GM19455 (cell line): Measurements from ENCODE around the gene REV1.
"Not testable (repeated sequence)": the region's sequence is repeated elsewhere in the genome, so short reads cannot be mapped to it uniquely, and the experiment has no call there.

Experiments used
- ATAC-seq: cut with Tn5 transposase; IDR thresholded peaks from one replicate; pipeline ENCODE4 v1.9.1; 2021; ENCODE audit not compliant: unreplicated experiment

The REV1 gene

DNA sequence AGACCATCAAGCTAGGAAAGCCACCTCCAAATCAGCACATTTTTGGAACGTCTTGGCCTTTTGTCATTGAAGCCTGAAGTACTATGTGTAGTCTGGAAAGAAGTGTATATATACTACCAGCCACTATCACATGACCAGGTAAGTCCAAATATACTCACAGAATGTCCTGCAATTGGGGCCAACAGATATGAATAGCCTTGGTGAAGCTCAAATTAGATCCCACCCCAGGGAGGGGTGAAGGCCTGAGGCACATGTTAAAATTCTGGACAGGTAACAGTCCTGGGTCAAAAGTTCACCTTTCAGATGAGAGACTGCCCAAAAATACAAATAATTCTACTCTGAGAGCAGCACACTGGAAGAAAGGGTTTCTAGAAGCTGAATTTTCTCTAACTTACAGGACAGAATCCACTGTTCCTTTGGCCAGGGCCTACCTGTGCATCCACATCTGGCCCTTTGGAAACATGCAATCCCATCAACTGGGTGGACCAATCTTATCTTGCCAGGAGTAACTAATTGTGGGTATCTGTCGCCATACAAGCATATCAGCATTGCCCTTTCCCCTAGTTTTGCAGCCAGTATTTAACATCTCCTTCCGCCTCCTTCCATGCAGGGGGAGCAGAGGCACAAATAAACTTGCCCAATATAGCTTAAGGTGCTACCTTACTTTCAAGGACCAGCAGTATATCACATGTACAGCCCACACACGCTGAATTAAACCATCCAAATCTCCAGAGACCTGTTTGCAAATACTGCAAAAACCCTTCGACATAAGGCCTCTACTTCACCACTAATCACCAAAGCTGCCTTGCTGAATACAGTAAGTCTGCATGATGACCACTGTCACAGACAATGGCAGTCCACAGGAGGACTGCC, 84.8 kb downstream of the REV1 start:
- no peak for ATAC-seq

DNA sequence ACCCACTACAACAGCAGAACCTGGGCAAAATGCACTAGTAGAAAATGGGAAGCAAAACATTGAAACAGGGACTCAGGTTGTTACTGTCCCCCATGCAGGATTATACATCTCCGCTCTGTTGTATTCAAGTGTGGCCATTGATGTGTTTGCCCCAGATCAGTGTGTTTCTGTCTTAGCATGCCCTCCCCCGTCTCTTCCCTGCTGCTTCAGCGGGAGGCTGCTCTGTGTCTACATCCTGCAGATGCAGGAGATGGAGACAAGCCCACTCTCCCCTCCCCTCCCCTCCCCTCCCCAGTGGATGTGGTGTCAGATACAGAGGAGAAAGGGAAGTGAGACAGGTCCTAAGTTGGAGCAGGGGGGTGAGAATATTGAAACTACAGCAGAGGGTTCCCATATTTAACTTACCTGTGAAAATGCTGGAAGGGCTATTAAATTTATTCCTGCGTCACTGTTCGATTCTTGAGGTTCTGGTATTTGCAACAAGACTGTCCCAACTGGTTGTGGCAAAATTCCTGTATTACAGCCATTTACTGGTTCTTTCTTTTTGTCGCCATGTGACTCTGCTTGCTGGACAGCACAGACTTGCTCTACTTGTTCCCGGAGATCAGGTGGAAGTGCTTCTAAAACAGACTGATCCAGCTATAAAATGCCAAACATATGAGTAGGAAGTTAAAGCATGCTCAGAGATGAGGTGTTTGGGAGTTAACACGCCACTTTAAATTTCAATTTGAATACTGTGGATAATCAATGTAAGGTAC, 85.6 kb downstream of the REV1 start:
- no peak for ATAC-seq

DNA sequence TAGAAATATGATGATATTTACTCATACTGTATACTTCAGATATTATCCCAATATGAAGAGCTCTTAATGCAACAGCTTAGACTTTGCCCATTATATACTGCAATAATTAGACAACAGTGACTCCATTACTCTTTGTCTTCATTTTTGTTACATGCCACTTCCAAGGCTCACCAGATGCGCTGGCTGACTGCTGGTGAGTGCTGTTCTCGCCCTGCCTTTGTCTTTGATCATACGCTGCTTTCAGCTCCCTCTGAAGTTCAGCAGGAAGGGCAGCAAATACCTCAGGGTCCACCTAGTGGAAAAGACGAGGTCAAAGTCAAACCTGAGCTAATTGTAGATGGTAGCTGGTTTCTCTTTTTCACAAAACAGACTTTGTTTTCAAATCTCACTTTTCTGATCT, 86.3 kb downstream of the REV1 start:
- ATAC-seq: no peak

DNA sequence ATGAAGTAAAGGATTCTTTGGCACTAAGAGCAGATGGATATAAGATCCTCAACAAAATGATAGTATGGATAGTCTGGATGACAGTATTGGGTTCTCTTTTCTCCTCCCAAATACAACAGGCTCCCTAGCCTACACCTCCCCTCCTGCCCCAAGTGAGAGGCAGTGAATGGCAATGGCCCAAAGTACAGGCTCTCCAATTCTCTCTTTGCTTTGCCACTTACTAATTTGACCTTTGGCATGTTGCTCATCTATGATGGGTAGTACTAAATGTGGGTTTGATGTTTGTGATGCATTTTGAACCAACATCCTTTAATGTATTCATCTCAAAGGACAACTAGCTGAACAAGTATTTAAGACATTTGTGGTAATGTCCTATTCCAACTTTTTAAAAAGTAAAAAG, 86.7 kb downstream of the REV1 start:
- ATAC-seq: no peak

DNA sequence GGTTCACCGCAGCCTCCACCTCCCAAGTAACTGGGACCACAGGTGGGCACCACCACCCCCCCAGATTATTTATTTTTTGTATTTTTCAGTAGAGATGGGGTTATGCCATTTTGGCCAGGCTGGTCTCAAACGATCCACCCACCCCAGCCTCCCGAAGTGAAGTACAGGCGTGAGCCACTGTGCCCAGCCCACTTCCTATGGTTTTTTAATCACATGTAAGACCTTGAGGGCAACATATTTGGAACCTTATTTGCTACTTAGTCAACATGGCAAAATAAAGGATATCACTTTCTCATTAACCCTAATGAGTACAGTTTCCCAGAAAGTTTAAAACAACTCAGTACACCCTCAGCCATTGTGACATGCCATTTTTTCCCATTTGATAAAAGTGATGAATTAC, 88.0 kb downstream of the REV1 start:
- ATAC-seq: no peak

DNA sequence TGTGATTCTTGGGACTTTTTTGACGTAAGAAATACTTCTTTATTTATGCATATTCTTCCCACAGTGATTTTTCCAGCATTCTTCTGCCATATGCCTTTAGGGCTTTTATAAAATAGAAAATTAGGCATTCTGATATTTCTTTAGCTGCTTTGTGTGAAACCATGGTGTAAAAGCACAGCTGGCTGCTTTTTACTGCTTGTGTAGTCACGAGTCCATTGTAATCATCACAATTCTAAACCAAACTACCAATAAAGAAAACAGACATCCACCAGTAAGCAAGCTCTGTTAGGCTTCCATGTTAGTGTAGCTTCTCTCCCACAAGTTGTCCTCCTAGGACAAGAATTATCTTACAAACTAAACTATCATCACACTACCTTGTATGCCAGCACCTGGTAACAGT, 90.0 kb downstream of the REV1 start:
- no peak for ATAC-seq

DNA sequence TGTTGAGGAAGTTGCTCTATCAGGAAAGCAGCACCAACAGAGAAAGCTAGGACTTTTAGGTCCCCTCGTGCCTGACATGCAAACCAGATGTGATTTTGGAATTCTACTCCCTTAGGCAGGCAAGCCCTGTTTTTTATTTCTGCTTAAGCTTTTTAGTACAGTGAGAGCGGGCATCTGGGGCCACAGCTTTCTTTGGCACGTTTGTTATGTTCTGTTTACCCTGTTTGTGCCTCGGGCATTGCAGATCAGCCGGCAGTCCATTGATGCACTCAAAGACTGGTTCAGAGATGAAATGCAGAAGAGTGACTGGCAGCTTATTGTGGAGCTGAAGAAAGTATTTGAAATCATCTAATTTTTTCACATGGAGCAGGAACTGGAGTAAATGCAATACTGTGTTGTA, 90.8 kb downstream of the REV1 start:
- ATAC-seq: no peak

DNA sequence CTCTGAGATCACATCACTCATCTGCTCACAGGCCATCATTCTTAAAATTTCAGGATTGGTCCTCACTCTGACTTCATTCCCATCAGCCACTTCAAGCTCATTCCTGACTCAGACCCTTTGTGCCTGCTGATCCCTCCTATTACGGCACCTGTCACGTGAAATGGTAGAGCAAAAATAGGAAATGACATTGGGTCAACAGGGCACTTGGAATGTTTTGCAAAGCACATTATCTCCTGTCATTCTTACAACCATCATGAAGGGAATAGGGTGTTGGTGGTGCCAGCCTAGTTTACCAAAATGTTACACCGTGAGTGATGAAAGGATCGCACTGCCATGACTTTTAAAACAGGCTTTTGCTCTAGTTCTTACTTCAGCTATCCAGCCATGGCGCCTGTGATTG, 91.5 kb downstream of the REV1 start:
- no peak for ATAC-seq

DNA sequence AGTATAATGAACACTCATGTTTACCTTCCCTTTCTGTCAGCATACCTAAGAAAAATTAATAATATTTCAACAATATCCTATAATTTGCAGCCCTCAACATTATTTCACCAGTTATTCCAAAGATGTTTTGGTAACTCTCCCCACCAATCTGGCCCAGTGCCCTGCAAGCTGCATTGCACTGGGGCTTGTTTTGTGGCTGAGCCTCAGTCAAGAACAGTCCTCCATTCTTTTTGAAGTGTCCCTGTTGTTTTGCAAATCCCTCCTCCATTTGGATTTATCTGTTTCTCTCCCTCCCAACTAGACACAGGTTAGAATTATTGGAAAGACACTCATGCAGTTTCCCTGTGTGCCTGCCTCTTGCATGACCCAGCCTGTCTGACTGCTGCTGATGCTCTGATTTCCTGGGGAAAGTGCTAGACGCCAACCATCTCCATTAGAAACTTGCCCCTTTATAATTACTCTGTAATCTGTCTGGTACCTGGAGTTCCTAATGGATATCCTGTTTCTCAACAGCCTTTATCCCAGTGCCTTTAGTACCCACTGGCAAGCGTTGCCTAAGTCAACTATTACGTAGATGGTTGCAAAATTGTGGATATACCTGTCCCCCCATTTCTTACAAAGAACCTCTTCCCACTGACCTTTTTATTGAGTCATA, 92.4 kb downstream of the REV1 start:
- no peak for ATAC-seq

DNA sequence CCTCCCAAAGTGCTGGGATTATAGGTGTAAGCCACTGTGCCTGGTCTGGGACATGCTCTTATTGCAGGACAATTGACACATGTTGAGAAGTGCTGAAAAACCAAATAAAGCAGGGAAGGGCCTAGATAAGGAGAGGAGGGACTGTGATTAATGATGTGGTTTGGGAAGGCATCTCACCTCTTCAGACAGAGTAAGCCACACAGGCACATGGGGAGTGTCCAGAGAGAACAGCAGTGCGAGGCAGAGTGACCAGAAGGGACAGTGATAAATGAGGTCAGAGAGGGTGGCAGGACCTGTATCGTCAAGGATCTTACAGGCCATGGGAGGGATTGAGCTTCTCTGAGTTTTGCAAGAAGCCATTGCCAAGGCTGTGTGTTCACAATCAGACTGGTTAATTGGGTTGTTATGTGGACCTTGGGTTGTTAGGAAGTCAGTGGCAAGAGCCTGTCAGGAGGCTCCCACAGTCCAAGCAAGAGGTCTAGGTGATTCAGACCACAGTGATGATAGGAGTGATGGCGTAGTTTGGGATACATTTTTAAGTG, 94.2 kb downstream of the REV1 start:
- ATAC-seq: no peak

DNA sequence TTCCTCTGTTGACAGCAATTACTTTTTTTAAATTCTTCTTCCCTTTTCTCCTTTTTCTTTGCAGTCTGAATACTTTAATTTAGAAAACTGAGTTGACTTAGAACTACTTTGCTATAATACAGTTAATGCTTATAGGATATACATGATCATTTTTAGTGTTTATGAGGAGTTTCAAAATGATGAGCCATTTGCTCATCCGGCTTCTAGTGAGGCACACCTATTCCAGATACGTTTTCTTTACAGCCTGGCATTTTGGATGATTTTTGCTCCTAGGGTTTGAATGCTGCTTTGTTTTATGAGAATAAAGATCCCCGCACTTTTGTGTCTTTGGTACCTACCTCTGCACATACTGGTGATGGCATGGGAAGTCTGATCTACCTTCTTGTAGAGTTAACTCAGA, 99.9 kb downstream of the REV1 start:
- no peak for ATAC-seq

DNA sequence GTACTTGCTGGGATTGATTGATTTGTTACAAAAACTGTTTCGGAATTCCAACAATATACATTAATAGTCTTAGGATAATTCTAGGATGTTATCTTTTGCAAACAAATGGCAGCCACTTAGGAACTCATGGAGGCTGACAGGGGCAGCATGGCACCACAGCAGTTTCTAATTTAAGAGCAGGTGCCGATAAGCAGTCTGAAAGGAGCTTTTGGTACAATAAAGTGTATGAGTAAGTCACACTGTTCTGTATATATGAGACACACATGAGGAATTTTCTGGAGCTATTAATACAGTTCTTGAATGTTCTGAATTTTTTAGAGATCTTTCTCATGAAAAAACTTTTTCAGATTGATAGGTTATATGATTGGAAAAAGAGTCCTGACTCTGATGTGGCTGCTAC, 100.4 kb downstream of the REV1 start:
- no peak for ATAC-seq

DNA sequence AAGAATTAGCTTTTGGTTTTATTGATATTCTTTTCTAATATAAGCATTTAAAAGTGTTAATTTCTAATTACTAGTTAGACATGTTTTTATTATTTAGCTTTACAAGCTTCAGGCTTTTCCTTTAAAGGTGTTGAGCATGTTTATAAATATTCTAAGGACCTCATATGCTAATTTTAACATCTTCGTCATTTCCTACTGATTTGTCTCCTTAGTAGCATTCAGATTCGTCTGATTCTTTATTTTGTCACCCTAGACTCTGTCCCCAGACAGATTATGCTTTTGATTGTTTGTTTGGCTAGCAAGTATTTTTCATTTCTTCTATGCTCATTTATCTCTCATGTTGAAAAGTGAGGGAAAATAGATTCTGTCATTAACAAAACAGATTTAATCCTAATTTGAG, 100.9 kb downstream of the REV1 start:
- ATAC-seq: no peak

DNA sequence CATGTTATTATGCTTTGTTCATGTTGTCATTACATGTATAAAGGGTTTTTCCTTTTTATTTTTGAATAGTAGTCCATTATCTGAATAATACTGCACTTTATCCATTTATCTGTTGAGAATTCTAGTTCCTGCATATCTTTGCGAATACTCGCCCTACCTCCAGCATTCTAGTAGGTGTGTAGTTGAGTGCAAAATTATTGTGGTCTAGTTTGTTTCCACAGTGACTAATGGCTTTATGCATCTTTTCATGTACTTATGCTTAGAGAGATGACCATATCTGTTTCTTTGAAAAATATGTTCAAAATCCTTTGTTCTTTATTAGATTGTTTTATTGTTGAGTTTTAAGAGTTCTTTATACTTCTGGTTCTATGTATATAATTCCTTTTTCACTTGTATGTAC, 103.8 kb downstream of the REV1 start:
- no peak for ATAC-seq

DNA sequence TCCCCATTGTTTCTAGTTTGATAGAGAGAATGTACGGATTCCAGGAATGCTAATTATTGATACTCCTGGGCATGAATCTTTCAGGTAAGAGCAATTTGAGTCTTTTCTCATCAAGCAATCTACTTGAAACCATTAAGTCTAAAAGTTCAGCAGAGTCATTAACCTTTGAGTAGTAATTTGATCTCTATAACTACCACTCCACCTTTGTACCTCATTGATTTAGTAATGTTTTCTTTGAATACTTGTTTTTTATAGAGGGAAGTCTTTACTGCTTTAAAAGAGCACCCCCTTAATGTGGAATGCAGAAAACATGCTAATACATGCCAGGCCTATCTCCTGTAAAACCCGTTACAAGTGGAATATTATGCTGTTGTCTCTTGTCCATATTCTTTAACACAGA, 107.7 kb downstream of the REV1 start:
- no peak for ATAC-seq

DNA sequence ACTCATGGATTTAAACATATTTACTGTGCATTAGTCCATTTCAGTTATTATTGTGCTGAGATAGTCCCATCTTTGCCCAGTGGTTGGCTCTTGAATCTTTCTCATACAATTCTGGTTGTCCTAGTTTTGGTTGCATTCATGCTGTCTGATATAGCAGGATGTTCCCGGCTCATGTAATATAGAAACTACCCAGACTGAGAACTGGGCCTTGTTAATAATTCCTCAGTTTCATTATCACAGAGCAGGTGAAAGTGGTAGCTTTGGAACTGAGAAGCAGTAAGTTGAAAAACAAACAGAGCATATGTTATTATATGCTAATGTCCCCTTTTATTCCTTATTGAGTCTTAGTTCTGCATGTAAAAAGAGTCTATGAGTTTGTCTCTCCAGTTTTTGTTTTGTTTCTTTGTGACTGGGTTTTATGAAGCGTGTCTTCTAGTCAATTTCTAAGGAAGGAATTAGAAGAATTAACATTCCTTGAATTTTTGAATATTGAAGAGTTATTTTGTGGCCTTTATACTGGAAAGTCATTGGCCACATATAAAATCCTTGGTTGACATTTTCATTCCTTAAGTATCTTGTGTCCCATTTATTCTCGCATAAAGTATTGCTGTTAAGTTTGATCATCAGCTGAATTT, 109.3 kb downstream of the REV1 start:
- no peak for ATAC-seq

DNA sequence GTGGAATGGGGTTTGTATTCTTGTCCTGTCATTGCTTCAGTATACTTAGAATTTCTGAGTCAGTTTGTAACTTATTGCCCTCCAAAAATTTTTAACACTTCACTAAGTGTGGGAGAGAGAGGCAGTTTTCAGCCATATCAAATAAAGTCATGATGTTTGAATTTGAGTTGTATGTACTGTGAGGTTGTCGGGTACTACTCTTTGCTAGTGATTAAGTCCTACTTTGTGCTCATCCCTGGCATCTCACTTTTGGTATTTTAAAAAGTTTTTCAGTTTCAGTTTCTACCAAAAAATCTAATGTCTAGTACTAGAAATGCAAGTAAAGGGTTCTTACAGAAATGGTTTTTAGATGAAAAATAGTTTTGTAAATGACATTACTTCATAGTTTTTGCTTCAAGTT, 111.9 kb downstream of the REV1 start:
- no peak for ATAC-seq

DNA sequence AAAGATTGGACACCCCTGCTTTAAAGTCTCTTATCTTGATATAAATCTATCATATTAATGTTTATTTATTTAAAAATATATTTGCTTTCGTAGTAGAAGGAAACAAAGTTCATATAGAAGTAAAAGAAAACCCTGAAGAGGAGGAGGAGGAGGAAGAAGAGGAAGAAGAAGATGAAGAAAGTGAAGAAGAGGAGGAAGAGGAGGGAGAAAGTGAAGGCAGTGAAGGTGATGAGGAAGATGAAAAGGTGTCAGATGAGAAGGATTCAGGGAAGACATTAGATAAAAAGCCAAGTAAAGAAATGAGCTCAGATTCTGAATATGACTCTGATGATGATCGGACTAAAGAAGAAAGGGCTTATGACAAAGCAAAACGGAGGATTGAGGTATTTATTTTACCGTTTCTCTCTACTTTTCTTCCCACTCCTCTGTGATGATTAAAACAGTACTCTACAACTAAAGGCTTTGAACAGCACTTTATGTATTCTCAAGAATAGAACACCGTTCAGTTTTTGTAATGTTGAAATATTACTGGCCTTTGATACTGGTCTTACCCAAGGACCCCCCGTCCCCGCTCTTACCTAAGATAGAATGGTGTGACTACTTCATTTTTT, 113.5 kb downstream of the REV1 start:
- ATAC-seq: no peak

DNA sequence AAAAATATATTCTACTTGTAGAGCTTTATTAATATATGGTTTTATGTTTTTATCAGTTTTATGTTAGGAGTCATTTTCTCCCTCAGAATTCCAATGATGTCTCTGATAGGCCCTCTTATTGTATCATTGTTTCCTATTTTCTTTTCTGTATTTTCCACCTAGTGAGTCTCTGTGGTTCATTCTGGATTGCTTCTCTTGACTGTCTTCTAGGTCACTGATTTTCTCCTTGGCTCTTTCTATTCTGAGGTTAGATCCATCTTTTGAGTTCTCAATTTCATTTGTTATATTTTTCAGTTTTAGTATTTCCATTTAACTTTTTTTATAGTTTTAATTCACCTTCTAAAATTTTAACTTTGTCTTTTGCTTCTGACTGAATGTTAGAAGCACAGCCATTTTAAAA, 115.1 kb downstream of the REV1 start:
- no peak for ATAC-seq

DNA sequence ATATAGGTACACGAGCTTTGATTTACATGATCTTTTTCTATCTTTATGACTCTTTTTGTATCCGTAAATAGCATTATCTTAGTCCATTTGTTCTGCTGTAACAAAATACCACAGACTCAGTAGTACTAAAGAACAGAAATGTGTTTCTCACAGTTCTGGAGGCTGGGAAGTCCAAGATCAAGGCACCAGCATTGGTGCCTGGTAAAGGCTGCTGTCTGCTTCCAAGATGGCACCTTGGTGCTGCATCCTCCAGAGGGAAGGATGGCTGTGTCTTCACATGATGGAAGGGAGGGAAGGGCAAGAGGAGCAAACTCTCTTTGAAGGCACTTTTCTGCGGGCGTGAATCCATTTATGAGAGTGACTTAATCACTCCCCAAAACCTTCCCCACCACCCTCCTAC, 116.7 kb downstream of the REV1 start:
- ATAC-seq: no peak

DNA sequence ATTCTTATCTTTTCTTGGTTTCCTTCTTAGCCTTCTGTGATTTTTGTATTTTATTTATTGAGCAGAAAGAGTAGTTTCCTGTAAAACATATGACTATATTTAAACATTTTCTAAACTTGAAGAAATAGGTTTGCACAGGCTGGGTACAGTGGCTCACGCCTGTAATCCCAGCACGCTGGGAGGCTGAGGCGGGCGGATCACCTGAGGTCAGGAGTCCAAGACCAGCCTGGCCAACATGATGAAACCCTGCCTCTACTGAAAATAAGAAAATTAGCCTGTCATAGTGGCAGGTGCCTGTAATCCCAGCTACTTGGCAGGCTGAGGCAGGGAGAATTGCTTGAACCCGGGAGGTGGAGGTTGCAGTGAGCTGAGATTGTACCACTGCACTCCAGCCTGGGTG, 121.0 kb downstream of the REV1 start:
- not testable (repeated sequence) for ATAC-seq
